Left colon (tissue), 2 donors: ENCODE data around the gene CD276. TPM values are rescaled to one million over a fixed set of nuclear protein-coding genes. Genes with fewer than 3 reads are reported as not detected.
"Not testable (repeated sequence)": the region's sequence is repeated elsewhere in the genome, so short reads cannot be mapped to it uniquely, and the experiment has no call there.

Experiments
- ATAC-seq: fragments of 200-7000 bp; cut with Tn5 transposase; one replicate; pipeline ENCODE4 v1.9.1; 2020; ENCODE audit warnings: mild to moderate bottlenecking, moderate library complexity
- DNase-seq, 2 donors: peaks; one replicate each; pipeline ENCODE4 v3.0.0-alpha.2; 2020
- intact Hi-C, 2 donors: fragments of 100-400 bp; cut with DNase I in 1 of 2; cut with micrococcal nuclease in 1 of 2; formaldehyde crosslinking; loops; one replicate each; pipeline versions ENCODE4 v1.11.2 to v1.14.0; 2022; cut with DNase I, micrococcal nuclease
- total RNA-seq, 2 donors: library from RNA; stranded (reverse); fragmentation: NEBNext Ultra II Directional; extraction: Animal tissue kit (Norgen Biotek cat#: 25700); gene quantifications; one replicate each; pipeline ENCODE4 v1.2.1, GENCODE V29; 2021
- donor health status: DM: no; HTN: no; CAD: no.
- donor health status: DM: yes; HTN: yes; CAD: no.

The CD276 gene
- total RNA-seq, 2 donors from 2014 or later, result 38.6 to 41.6 TPM

GRCh38 chr15:73704142-73704868 lies 20.1 kb downstream of the CD276 start:
- DNase-seq, intact Hi-C loops, ATAC-seq: not testable (repeated sequence)

GRCh38 chr15:73704869-73705645 lies 20.9 kb downstream of the CD276 start:
- peak; percentile 61 to 73 for DNase-seq
- intact Hi-C loops, result no loop called here
- peak; percentile 77 for ATAC-seq

GRCh38 chr15:73708691-73709090 lies 24.5 kb downstream of the CD276 start:
- intact Hi-C loops, result no loop called here
- ATAC-seq (no peak), DNase-seq (no peak)

- DNase-seq (no peak), ATAC-seq (no peak)
- intact Hi-C loops, result no loop called here
Measured at GRCh38 chr15:73709241-73709640, 25.1 kb downstream of the CD276 start.

GRCh38 chr15:73709686-73710085 lies 25.5 kb downstream of the CD276 start:
- ATAC-seq, result peak; percentile 89
- intact Hi-C loops, result no loop called here
- DNase-seq, result peak; percentile 45 to 46

- DNase-seq (no peak), ATAC-seq (no peak)
- intact Hi-C loops, result no loop called here
Measured at GRCh38 chr15:73710321-73710720, 26.1 kb downstream of the CD276 start.

- intact Hi-C loops, result no loop called here
- DNase-seq, result no peak
- ATAC-seq, result no peak
Measured at GRCh38 chr15:73711526-73711925, 27.3 kb downstream of the CD276 start.

- ATAC-seq (no peak), DNase-seq (no peak)
- intact Hi-C loops, result no loop called here
Measured at GRCh38 chr15:73712107-73712506, 27.9 kb downstream of the CD276 start.

GRCh38 chr15:73714695-73715301 lies 30.6 kb downstream of the CD276 start:
- no peak for DNase-seq
- no peak for ATAC-seq
- intact Hi-C loops, result no loop called here

- intact Hi-C loops, result no loop called here
- no peak for ATAC-seq
- no peak for DNase-seq
Measured at GRCh38 chr15:73715417-73715816, 31.2 kb downstream of the CD276 start.

GRCh38 chr15:73716417-73716816 lies 32.2 kb downstream of the CD276 start:
- no peak for DNase-seq
- intact Hi-C loops, result no loop called here
- peak; percentile 60 for ATAC-seq

- no peak for ATAC-seq
- no peak for DNase-seq
- intact Hi-C loops, result no loop called here
Measured at GRCh38 chr15:73717206-73717605, 33.0 kb downstream of the CD276 start.

- no peak for DNase-seq
- intact Hi-C loops, result no loop called here
- ATAC-seq, result no peak
Measured at GRCh38 chr15:73717802-73718201, 33.6 kb downstream of the CD276 start.

- DNase-seq (no peak), ATAC-seq (no peak)
- intact Hi-C loops, result no loop called here
Measured at GRCh38 chr15:73718694-73719093, 34.5 kb downstream of the CD276 start.

GRCh38 chr15:73722425-73722824 lies 38.2 kb downstream of the CD276 start:
- DNase-seq (no peak), ATAC-seq (no peak)
- intact Hi-C loops, result no loop called here

GRCh38 chr15:73723191-73723590 lies 39.0 kb downstream of the CD276 start:
- DNase-seq, result no peak
- intact Hi-C loops, result no loop called here
- no peak for ATAC-seq

GRCh38 chr15:73724212-73724611 lies 40.0 kb downstream of the CD276 start:
- intact Hi-C loops, result no loop called here
- ATAC-seq, result no peak
- DNase-seq, result no peak

GRCh38 chr15:73727330-73727976 lies 43.3 kb downstream of the CD276 start:
- intact Hi-C loops, result no loop called here
- DNase-seq, result no peak
- no peak for ATAC-seq

- DNase-seq, ATAC-seq, intact Hi-C loops: not testable (repeated sequence)
Measured at GRCh38 chr15:73732051-73732450, 47.9 kb downstream of the CD276 start.
